HEK293 (cell line): Measurements from ENCODE around the gene LDB2.

Source experiments
- CTCF ChIA-PET: fragments of 350-600 bp; formaldehyde crosslinking; extraction: SDS; loops from one replicate; lab custom pipeline; 2021; ENCODE audit warnings: antibody characterized with exemption; lab: Yijun Ruan, JAX
- POLR2A ChIA-PET: fragments of 300-600 bp; formaldehyde crosslinking; extraction: SDS; loops from one replicate; lab custom pipeline; 2020; ENCODE audit warnings: antibody characterized with exemption, inconsistent platforms; lab: Yijun Ruan, JAX
- H3K27ac ChIP-seq: fragments of 200-500 bp; sonication (Bioruptor generic); 2 replicates; pipeline ENCODE4 v1.5.1; 2014; ENCODE audit warnings: low read depth, low read length, control low read depth, inconsistent platforms; ENCODE audit errors: extremely low read depth
- H3K36me3 ChIP-seq, 2 experiments: fragments of 200-500 bp in 1 of 2; sonication (Bioruptor generic) in 1 of 2; 1 replicate in 1 of 2; 2 replicates in 1 of 2; pipeline ENCODE4 v1.5.1; 2014 to 2017; ENCODE audit warnings: inconsistent platforms in 2 of 2, low read length in 2 of 2; ENCODE audit not compliant: control insufficient read depth in 2 of 2, insufficient read depth in 1 of 2
- H3K4me1 ChIP-seq: fragments of 200-500 bp; sonication (Bioruptor generic); 2 replicates; pipeline ENCODE4 v1.5.1; 2014; ENCODE audit warnings: mild to moderate bottlenecking, low read length, inconsistent platforms; ENCODE audit not compliant: control insufficient read depth, insufficient read depth
- H3K4me3 ChIP-seq: 2 replicates; pipeline ENCODE4 v1.5.1; 2011; ENCODE audit warnings: low read depth, mild to moderate bottlenecking, control low read depth, low read length, moderate library complexity
- H3K9me3 ChIP-seq: fragments of 200-500 bp; sonication (Bioruptor generic); 2 replicates; pipeline ENCODE4 v1.5.1; 2014; ENCODE audit warnings: low read depth, low read length, inconsistent platforms; ENCODE audit not compliant: control insufficient read depth, insufficient read depth
- EGR2 ChIP-seq: fragments of 450-650 bp; formaldehyde crosslinking; IDR thresholded peaks from 2 replicates; pipeline ENCODE4 v1.5.1; 2016; ENCODE audit warnings: low read depth, missing biosample characterization, missing genetic modification characterization
- HOXA7 ChIP-seq: sonication (generic); formaldehyde crosslinking; IDR thresholded peaks from 2 replicates; pipeline ENCODE4 v1.8.1; 2022; ENCODE audit warnings: missing genetic modification reagents, borderline replicate concordance
- ZBTB21 ChIP-seq: fragments of 450-650 bp; formaldehyde crosslinking; IDR thresholded peaks from 2 replicates; pipeline ENCODE4 v1.5.1; 2017; ENCODE audit warnings: missing biosample characterization, missing genetic modification characterization
- ZBTB8A ChIP-seq: fragments of 450-650 bp; formaldehyde crosslinking; IDR thresholded peaks from 2 replicates; pipeline ENCODE4 v1.5.1; 2016; ENCODE audit warnings: missing biosample characterization, missing genetic modification characterization
- ZNF133 ChIP-seq: fragments of 450-650 bp; formaldehyde crosslinking; IDR thresholded peaks from 2 replicates; pipeline ENCODE4 v1.5.1; 2016; ENCODE audit warnings: missing biosample characterization, missing genetic modification characterization
- ZNF37A ChIP-seq: fragments of 450-650 bp; IDR thresholded peaks from 2 replicates; pipeline ENCODE4 v1.5.1; 2018; ENCODE audit warnings: missing biosample characterization, missing genetic modification characterization
- ZNF416 ChIP-seq: fragments of 450-650 bp; formaldehyde crosslinking; IDR thresholded peaks from 2 replicates; pipeline ENCODE4 v1.5.1; 2016; ENCODE audit warnings: missing biosample characterization, missing genetic modification characterization
- ZNF501 ChIP-seq: fragments of 450-650 bp; formaldehyde crosslinking; IDR thresholded peaks from 2 replicates; pipeline ENCODE4 v1.5.1; 2016; ENCODE audit warnings: missing biosample characterization, missing genetic modification characterization
- ZNF621 ChIP-seq: fragments of 450-650 bp; formaldehyde crosslinking; IDR thresholded peaks from 2 replicates; pipeline ENCODE4 v1.5.1; 2017; ENCODE audit warnings: missing biosample characterization, missing genetic modification characterization
- ZNF629 ChIP-seq: fragments of 450-650 bp; formaldehyde crosslinking; IDR thresholded peaks from 2 replicates; pipeline ENCODE4 v1.5.1; 2017; ENCODE audit warnings: missing biosample characterization, missing genetic modification characterization
- TF ChIP-seq, protein P1 (sequence below): fragments of 450-650 bp; formaldehyde crosslinking; IDR thresholded peaks from 2 replicates; pipeline ENCODE4 v1.5.1; 2016; ENCODE audit warnings: missing biosample characterization, missing genetic modification characterization
- TF ChIP-seq, protein P2 (sequence below): fragments of 450-650 bp; formaldehyde crosslinking; IDR thresholded peaks from 2 replicates; pipeline ENCODE4 v1.5.1; 2016; ENCODE audit warnings: missing biosample characterization, missing genetic modification characterization
- TF ChIP-seq, protein P3 (sequence below): sonication (generic); formaldehyde crosslinking; IDR thresholded peaks from 2 replicates; pipeline ENCODE4 v1.8.1; 2022; ENCODE audit warnings: mild to moderate bottlenecking, moderate library complexity, missing genetic modification reagents
- TF ChIP-seq, protein P4 (sequence below): fragments of 450-650 bp; formaldehyde crosslinking; IDR thresholded peaks from 2 replicates; pipeline ENCODE4 v1.5.1; 2016; ENCODE audit warnings: missing biosample characterization, missing genetic modification characterization, borderline replicate concordance
- TF ChIP-seq, protein P5 (sequence below): fragments of 450-650 bp; formaldehyde crosslinking; IDR thresholded peaks from 2 replicates; pipeline ENCODE4 v1.5.1; 2016; ENCODE audit warnings: missing biosample characterization, missing genetic modification characterization

Gene LDB2

DNA sequence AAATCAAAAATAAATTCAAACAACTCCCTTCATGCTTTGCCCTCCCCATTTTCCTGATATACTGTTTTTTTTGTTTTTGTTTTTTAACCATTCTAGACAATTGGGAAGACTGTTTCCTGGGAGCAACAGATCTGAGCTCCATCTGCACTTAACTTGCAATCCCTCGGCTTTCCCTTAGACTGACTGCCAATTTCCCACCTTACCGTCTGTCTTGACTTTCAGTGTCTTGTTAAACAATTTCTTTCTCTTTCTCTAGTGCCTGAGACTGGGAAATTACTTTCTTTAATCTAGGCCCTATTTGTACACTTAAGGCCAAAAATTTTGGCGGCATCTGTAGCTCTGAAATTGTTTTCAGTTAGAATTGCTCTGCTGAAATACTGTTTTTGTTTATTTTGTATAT is 326.3 kb downstream of the LDB2 start:
- no peaks in the 10 kb centered on the region for H3K9me3 ChIP-seq
- H3K4me1 ChIP-seq = no peaks in the 10 kb centered on the region
- no peaks in the 10 kb centered on the region for H3K36me3 ChIP-seq
- ChIA-PET POLR2A (no interaction called here), CTCF (no interaction called here)
- H3K4me3 ChIP-seq = no peak overlapping the region
- TF ChIP-seq, protein P1, sequence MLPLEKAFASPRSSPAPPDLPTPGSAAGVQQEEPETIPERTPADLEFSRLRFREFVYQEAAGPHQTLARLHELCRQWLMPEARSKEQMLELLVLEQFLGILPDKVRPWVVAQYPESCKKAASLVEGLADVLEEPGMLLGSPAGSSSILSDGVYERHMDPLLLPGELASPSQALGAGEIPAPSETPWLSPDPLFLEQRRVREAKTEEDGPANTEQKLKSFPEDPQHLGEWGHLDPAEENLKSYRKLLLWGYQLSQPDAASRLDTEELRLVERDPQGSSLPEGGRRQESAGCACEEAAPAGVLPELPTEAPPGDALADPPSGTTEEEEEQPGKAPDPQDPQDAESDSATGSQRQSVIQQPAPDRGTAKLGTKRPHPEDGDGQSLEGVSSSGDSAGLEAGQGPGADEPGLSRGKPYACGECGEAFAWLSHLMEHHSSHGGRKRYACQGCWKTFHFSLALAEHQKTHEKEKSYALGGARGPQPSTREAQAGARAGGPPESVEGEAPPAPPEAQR (tag by site-specific recombination) = no peak
- no peak for TF ChIP-seq ZBTB21
- TF ChIP-seq, protein P2, sequence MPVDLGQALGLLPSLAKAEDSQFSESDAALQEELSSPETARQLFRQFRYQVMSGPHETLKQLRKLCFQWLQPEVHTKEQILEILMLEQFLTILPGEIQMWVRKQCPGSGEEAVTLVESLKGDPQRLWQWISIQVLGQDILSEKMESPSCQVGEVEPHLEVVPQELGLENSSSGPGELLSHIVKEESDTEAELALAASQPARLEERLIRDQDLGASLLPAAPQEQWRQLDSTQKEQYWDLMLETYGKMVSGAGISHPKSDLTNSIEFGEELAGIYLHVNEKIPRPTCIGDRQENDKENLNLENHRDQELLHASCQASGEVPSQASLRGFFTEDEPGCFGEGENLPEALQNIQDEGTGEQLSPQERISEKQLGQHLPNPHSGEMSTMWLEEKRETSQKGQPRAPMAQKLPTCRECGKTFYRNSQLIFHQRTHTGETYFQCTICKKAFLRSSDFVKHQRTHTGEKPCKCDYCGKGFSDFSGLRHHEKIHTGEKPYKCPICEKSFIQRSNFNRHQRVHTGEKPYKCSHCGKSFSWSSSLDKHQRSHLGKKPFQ = no peak
- no peak for TF ChIP-seq ZNF37A (tag by site-specific recombination)
- TF ChIP-seq ZBTB8A (tag by site-specific recombination) = no peak
- no peak for TF ChIP-seq ZNF629 (tag by site-specific recombination)
- TF ChIP-seq, protein P3, sequence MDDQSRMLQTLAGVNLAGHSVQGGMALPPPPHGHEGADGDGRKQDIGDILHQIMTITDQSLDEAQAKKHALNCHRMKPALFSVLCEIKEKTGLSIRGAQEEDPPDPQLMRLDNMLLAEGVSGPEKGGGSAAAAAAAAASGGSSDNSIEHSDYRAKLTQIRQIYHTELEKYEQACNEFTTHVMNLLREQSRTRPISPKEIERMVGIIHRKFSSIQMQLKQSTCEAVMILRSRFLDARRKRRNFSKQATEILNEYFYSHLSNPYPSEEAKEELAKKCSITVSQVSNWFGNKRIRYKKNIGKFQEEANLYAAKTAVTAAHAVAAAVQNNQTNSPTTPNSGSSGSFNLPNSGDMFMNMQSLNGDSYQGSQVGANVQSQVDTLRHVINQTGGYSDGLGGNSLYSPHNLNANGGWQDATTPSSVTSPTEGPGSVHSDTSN (CRISPR knock-in tag) = no peak
- TF ChIP-seq ZNF501 (tag by site-specific recombination) = no peak
- TF ChIP-seq, protein P4, sequence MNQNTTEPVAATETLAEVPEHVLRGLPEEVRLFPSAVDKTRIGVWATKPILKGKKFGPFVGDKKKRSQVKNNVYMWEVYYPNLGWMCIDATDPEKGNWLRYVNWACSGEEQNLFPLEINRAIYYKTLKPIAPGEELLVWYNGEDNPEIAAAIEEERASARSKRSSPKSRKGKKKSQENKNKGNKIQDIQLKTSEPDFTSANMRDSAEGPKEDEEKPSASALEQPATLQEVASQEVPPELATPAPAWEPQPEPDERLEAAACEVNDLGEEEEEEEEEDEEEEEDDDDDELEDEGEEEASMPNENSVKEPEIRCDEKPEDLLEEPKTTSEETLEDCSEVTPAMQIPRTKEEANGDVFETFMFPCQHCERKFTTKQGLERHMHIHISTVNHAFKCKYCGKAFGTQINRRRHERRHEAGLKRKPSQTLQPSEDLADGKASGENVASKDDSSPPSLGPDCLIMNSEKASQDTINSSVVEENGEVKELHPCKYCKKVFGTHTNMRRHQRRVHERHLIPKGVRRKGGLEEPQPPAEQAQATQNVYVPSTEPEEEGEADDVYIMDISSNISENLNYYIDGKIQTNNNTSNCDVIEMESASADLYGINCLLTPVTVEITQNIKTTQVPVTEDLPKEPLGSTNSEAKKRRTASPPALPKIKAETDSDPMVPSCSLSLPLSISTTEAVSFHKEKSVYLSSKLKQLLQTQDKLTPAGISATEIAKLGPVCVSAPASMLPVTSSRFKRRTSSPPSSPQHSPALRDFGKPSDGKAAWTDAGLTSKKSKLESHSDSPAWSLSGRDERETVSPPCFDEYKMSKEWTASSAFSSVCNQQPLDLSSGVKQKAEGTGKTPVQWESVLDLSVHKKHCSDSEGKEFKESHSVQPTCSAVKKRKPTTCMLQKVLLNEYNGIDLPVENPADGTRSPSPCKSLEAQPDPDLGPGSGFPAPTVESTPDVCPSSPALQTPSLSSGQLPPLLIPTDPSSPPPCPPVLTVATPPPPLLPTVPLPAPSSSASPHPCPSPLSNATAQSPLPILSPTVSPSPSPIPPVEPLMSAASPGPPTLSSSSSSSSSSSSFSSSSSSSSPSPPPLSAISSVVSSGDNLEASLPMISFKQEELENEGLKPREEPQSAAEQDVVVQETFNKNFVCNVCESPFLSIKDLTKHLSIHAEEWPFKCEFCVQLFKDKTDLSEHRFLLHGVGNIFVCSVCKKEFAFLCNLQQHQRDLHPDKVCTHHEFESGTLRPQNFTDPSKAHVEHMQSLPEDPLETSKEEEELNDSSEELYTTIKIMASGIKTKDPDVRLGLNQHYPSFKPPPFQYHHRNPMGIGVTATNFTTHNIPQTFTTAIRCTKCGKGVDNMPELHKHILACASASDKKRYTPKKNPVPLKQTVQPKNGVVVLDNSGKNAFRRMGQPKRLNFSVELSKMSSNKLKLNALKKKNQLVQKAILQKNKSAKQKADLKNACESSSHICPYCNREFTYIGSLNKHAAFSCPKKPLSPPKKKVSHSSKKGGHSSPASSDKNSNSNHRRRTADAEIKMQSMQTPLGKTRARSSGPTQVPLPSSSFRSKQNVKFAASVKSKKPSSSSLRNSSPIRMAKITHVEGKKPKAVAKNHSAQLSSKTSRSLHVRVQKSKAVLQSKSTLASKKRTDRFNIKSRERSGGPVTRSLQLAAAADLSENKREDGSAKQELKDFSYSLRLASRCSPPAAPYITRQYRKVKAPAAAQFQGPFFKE (tag by site-specific recombination) = no peak
- TF ChIP-seq, protein P5, sequence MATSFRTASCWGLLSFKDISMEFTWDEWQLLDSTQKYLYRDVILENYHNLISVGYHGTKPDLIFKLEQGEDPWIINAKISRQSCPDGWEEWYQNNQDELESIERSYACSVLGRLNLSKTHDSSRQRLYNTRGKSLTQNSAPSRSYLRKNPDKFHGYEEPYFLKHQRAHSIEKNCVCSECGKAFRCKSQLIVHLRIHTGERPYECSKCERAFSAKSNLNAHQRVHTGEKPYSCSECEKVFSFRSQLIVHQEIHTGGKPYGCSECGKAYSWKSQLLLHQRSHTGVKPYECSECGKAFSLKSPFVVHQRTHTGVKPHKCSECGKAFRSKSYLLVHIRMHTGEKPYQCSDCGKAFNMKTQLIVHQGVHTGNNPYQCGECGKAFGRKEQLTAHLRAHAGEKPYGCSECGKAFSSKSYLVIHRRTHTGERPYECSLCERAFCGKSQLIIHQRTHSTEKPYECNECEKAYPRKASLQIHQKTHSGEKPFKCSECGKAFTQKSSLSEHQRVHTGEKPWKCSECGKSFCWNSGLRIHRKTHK (tag by site-specific recombination) = no peak
- no peak for TF ChIP-seq HOXA7
- no peak for TF ChIP-seq EGR2 (tag by site-specific recombination)
- no peak for TF ChIP-seq ZNF416 (tag by site-specific recombination)
- TF ChIP-seq ZNF621 (tag by site-specific recombination) = no peak
- TF ChIP-seq ZNF133 (tag by site-specific recombination) = no peak
- H3K27ac ChIP-seq = no peak overlapping the region
